ENCODE measurements around the gene FBRSL1. TPM values are rescaled to one million over a fixed set of nuclear protein-coding genes. Genes with fewer than 3 reads are reported as not detected.

Gene FBRSL1
- total and polyA plus RNA-seq, 2 of the 8 experiments (the other 6 are each of a cell fraction or from before 2014, with no cell fraction given): 18.4 to 109 TPM

DNA sequence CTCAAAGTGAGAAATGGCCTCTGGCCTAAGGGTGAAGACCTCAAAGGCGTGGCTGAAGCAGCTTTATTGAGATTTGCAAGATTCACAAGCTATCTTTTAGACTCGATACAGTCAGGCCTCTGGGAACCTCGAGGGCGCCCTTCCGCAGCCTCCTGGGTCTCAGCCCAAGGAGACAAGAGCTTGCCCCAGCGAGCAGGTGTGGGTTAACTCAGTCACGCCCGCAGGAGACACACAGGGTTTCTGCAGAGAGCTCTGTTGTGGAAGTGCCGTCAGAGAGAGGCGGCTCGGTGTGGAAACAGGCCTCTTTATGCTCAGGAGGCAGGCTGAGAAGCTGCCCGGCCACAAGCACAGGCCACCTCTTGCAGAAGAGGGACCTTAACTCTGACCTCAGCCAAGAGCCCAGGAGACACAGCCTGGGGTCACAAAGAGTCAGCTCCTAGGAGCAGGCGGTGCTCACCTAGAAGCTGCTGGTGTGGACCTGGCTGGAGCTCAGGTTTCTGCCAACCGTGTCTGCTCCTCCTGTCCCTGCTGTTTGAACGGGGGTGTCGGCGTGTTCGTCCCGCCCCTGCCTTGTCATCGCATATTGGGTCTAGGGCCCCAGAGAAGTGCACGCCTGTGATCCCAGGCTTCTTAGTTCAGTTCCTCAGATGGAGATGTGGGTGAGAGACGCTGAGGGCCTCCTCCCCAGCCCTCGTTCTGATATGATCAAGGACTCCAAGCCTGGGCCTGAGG, 42.1 kb upstream of the FBRSL1 start (continued):
- TF ChIP-seq RNF2 (IDR thresholded peaks at IDR 0.05; ENCODE audit: borderline replicate concordance, low read depth, low read length, missing control alignments, poor library complexity, severe bottlenecking): no peak
- no peak for TF ChIP-seq TAF1 (IDR thresholded peaks at IDR 0.05; ENCODE audit: low read depth, low read length)
- TF ChIP-seq PHF8 (conservative IDR thresholded peaks at IDR 0.05; ENCODE audit: low read depth, low read length): no peak
- TF ChIP-seq CTBP2 (IDR thresholded peaks at IDR 0.05; ENCODE audit: borderline replicate concordance, insufficient read depth, insufficient read length, low read length): no peak
- no peak for TF ChIP-seq BACH1 (IDR thresholded peaks at IDR 0.05; ENCODE audit: low read length)
- TF ChIP-seq, protein P1, sequence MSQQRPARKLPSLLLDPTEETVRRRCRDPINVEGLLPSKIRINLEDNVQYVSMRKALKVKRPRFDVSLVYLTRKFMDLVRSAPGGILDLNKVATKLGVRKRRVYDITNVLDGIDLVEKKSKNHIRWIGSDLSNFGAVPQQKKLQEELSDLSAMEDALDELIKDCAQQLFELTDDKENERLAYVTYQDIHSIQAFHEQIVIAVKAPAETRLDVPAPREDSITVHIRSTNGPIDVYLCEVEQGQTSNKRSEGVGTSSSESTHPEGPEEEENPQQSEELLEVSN (IDR thresholded peaks at IDR 0.05): no peak
- TF ChIP-seq SP4 (IDR thresholded peaks at IDR 0.05; ENCODE audit: low read length): no peak
- no peak for TF ChIP-seq CREB1 (IDR thresholded peaks at IDR 0.05)
- TF ChIP-seq TEAD4 (IDR thresholded peaks at IDR 0.05; ENCODE audit: low read depth, low read length): no peak
